Lower leg skin (tissue), 4 donors: Measurements from ENCODE around the gene AMBRA1. TPM values are rescaled to one million over a fixed set of nuclear protein-coding genes. Genes with fewer than 3 reads are reported as not detected.
A peak's percentile ranks its signal among the peaks of the same experiment; 100 is the strongest.

ENCODE experiments used
- DNase-seq, 2 donors: peaks; one replicate each; pipeline ENCODE4 v3.0.0-alpha.2; 2019; ENCODE audit warnings: low spot score in 2 of 2
- H3K4me3 ChIP-seq: fragments of 200-600 bp; sonication (generic); 2 replicates; pipeline ENCODE4 v1.5.1; 2017; ENCODE audit warnings: mild to moderate bottlenecking, low read depth; ENCODE audit not compliant: poor library complexity, severe bottlenecking
- POLR2A ChIP-seq, 2 donors: fragments of 450-650 bp; IDR thresholded peaks; one replicate each; pipeline ENCODE4 v1.6.1; 2016 to 2017; ENCODE audit warnings: antibody characterized with exemption in 2 of 2, mild to moderate bottlenecking in 1 of 2, moderate library complexity in 1 of 2
- WGBS, 2 donors: methylation state at CpG; one replicate each; pipeline ENCODE4 v1.1.5; 2018; 5-methylcytosine and 5-hydroxymethylcytosine counted together
- intact Hi-C: fragments of 100-400 bp; cut with DNase I; formaldehyde crosslinking; loops from one replicate; pipeline ENCODE4 v1.15.0; 2023; ENCODE audit warnings: low total_unique reads
- total RNA-seq, 4 donors: library from RNA; depleted of rRNA; stranded (reverse); fragments of >200 nt; gene quantifications; one replicate each; pipeline ENCODE4 v1.1.0, GENCODE V29; 2016
- TF ChIP-seq, protein P1 (sequence below), 3 donors: fragments of 450-650 bp; IDR thresholded peaks; one replicate each; pipeline ENCODE4 v1.5.1; 2016; ENCODE audit warnings: antibody characterized with exemption in 3 of 3, mild to moderate bottlenecking in 3 of 3, moderate library complexity in 2 of 3

AMBRA1 gene
- total RNA-seq, 4 donors from 2014 or later: 31.5 to 67.5 (median 36.2) TPM

DNA sequence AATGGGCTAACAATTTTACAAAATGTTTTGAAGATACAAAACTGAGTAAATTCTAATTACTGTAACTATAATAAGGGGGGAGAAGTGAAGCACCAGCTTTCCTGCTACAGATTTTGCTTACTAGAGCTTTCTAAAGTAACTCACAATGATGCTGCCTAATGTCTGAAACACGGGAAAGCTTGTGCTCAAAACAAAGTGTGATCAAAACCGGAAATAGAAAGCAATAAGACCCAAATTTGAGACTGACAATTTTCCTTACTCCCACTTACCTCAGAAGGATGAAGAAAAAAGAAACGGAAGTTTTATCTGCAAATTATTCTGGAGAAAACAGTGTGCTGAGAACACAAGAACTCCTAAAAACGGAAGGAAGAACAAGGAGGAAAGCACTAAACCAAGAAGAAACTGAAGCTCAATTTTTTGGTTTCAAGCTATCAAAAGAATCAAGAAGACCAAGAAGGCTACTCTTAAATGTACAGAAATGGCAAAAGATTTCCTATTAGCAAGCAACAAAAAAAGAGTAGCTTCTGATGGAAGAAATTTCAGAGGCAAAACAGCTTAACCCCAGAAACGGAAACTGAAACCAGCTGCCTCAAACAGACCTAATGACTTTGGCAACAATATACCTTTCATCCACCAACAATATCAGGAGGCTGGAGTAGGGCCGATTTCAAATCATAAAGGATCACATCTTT lies 33.4 kb downstream of the AMBRA1 start:
- TF ChIP-seq, protein P1, sequence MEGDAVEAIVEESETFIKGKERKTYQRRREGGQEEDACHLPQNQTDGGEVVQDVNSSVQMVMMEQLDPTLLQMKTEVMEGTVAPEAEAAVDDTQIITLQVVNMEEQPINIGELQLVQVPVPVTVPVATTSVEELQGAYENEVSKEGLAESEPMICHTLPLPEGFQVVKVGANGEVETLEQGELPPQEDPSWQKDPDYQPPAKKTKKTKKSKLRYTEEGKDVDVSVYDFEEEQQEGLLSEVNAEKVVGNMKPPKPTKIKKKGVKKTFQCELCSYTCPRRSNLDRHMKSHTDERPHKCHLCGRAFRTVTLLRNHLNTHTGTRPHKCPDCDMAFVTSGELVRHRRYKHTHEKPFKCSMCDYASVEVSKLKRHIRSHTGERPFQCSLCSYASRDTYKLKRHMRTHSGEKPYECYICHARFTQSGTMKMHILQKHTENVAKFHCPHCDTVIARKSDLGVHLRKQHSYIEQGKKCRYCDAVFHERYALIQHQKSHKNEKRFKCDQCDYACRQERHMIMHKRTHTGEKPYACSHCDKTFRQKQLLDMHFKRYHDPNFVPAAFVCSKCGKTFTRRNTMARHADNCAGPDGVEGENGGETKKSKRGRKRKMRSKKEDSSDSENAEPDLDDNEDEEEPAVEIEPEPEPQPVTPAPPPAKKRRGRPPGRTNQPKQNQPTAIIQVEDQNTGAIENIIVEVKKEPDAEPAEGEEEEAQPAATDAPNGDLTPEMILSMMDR (IDR thresholded peaks at IDR 0.05): no peak
- no peak for TF ChIP-seq POLR2A (IDR thresholded peaks at IDR 0.05)
- 3 to 4% methylated on average over 6 of the region's 6 CpGs for WGBS, 2 donors
- intact Hi-C loops: loop anchor here (10.0 kb wide), 1 partner anchor 54 kb away; the partner anchor contains the start of genes ATG13 and HARBI1
- no peak for DNase-seq
- no peak overlapping the region for H3K4me3 ChIP-seq

DNA sequence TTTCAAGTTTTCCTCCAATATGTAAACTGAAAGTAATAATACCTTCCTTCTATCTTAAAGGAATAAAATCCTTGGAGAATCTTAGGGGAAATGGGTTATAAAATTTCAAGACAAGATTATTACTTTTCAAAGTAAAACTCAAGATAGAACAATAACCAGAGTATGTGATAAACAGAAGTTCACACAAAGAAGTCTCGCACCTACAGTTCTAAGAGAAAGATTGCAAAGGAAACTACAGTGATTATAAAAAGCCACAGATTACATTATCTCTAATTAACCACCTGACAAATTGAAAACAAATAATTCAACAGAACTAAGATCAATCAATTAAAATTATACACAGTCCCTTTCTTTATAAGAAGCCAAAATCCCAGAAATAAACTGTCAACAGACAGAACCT lies 34.0 kb downstream of the AMBRA1 start:
- intact Hi-C loops: loop anchor here (10.0 kb wide), 1 partner anchor 55 kb away; the partner anchor contains the start of genes ATG13 and HARBI1
- WGBS, 2 donors: 50 to 56% methylated on average over 1 of the region's 1 CpG

DNA sequence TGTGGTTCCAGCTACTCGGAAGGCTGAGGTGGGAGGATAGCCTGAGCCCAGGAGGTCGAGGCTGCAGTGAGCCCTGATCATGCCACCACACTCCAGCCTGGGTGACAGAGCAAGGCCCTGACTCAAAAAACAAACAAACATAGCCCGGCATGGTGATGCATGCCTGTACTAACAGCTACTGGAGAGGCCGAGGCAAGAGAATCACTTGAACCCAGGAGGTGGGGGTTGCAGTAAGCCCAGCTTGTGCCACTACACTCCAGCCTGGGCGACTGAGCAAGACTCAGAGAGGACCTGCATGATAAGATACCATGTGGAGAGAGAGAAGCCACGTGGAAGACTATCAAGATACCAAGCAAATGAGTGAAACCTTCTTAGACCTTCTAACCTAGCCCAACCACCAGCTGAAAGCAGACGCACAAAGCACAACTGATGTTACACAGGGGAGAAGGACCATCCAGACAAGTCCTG lies 36.1 kb downstream of the AMBRA1 start:
- no peak overlapping the region for H3K4me3 ChIP-seq
- 87 to 91% methylated on average over 7 of the region's 7 CpGs for WGBS, 2 donors
- no peak for DNase-seq
- TF ChIP-seq, protein P1 (IDR thresholded peaks at IDR 0.05): no peak
- no peak for TF ChIP-seq POLR2A (IDR thresholded peaks at IDR 0.05)
- intact Hi-C loops: no loop called here

More for the DNA sequence above, 34.0 kb downstream of the AMBRA1 start:
- no peak for DNase-seq
- no peak overlapping the region for H3K4me3 ChIP-seq
- no peak for TF ChIP-seq POLR2A (IDR thresholded peaks at IDR 0.05)
- TF ChIP-seq, protein P1 (IDR thresholded peaks at IDR 0.05): no peak

DNA sequence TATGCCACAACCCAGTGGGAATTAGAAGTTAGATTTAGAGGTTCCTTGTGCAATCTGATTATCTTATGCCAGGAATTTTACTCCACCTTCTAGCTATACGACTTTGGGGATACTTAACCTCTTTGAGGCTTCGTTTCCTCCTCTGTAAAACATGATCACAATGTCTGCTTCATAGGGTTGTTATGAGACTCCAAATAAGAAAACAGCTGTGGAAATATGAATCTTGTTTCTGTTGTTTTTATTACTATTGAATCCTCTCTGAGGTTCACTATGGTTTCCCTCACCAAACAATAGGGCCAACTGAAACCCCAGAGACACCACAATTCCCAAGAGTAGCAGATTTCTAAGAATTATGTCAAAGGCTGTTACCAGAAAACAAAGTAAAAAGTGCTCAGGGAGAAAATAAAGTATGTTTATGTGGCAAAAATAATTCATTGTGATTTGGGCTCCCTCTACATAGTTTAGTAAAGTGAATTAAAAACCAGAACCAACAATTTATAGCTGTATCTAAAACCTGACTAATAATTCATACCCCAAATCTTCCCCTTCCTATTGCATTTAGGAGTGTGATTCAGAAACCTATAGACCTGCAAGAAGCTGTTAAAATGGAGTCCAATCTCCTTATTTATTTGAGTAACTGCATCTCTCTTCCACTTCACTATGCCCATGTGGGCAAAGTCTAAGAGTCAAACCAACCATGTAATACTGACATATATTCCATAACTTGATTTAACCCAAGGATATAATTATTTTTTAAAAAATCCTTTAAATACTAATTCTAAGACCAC lies 38.4 kb downstream of the AMBRA1 start:
- DNase-seq: no peak
- intact Hi-C loops: no loop called here
- 38% methylated on average over 2 of the region's 2 CpGs for WGBS, 2 donors
- H3K4me3 ChIP-seq: no peak overlapping the region
- TF ChIP-seq, protein P1 (IDR thresholded peaks at IDR 0.05): no peak
- TF ChIP-seq POLR2A (IDR thresholded peaks at IDR 0.05): no peak

DNA sequence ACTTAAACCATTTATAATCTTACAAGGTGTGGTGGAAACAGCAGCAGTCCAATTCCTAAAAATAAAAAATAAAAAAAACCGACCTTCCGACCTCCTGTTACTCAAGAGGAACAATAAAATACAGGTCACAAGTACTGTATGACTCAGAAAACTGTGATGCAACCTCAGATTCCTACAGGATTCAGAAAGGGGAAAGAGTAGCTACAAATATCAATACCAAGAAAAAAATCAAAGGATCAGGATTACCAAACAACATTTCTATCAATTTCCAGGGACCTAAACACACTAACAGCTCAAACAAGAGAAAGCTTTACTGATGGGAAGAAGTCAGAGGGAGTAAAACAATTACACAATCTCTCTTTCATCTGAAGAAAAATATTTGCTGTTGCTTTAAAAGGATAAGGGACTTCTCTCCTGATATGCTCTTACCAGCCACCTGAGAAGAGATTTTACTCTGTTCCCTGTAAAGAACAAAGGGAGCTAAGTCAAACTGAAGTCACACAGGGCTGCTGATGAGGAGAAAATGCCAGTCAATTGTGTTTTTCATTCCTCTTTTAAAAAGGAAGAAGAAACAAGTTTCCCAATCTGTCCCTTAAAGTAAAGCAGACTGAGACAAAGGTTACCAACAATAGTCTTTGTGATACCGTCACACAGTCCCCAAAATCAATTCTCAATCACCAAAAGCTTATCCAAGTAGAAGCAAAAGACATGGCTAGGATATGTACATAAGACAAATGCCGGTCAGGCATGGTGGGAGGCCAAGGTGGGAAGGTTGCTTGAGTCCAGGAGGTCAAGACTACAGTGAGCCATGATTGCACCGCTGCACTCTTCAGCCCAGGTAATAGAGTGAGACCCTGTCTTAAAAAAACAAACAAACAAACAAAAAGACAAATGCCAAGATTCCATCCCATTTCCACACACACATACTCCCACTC lies 39.3 kb downstream of the AMBRA1 start:
- TF ChIP-seq, protein P1 (IDR thresholded peaks at IDR 0.05): no peak
- no peak for TF ChIP-seq POLR2A (IDR thresholded peaks at IDR 0.05)
- no peak overlapping the region for H3K4me3 ChIP-seq
- WGBS, 2 donors: 55 to 58% methylated on average over 5 of the region's 5 CpGs
- intact Hi-C loops: no loop called here
- DNase-seq: peak in 1 of 2 donors; percentile 37
